Activated naive CD8-positive, alpha-beta T cell treated with anti-CD3 and anti-CD28 coated beads, Interleukin-2, amount 10 ng/mL, durations not matched to agents 7 days and 5 days (primary cell): Measurements from ENCODE around the gene KLHL30. TPM values are rescaled to one million over a fixed set of nuclear protein-coding genes. Genes with fewer than 3 reads are reported as not detected.
A peak's percentile ranks its signal among the peaks of the same experiment; 100 is the strongest.

Experiments
- ATAC-seq: fragments of 150-1000 bp; cut with Tn5 transposase; one replicate; pipeline ENCODE4 v1.10.0; 2021; ENCODE audit warnings: low read depth, moderate library complexity
- POLR2A ChIA-PET: fragments of 350-600 bp; sonication (Branson Sonifier 250); formaldehyde crosslinking; loops from one replicate; lab custom pipeline; 2021; ENCODE audit warnings: antibody characterized with exemption; lab: Charles Lee
- DNase-seq: peaks from one replicate; pipeline ENCODE4 v3.0.0; 2021
- H3K27ac Mint-ChIP-seq: one replicate; pipeline ENCODE4 v1.8.0; 2022; ENCODE audit warnings: mild to moderate bottlenecking, mixed read lengths
- H3K27me3 Mint-ChIP-seq: one replicate; pipeline ENCODE4 v1.8.0; 2022; ENCODE audit warnings: mild to moderate bottlenecking, moderate library complexity, mixed read lengths
- H3K36me3 Mint-ChIP-seq: one replicate; pipeline ENCODE4 v1.8.0; 2021; ENCODE audit warnings: mild to moderate bottlenecking, mixed read lengths
- H3K4me1 Mint-ChIP-seq: one replicate; pipeline ENCODE4 v1.8.0; 2021; ENCODE audit warnings: mixed read lengths
- H3K4me3 Mint-ChIP-seq: one replicate; pipeline ENCODE4 v1.8.0; 2022; ENCODE audit warnings: mild to moderate bottlenecking, moderate library complexity, mixed read lengths
- H3K9me3 Mint-ChIP-seq: one replicate; pipeline ENCODE4 v1.8.0; 2021; ENCODE audit warnings: mixed read lengths
- total RNA-seq, 2 experiments: library from RNA; stranded (reverse); gene quantifications; one replicate each; pipeline ENCODE4 v1.2.3, GENCODE V29; 2021

KLHL30 gene
- total RNA-seq, 2 experiments from 2014 or later = not detected

- ATAC-seq (peak; percentile 43), DNase-seq (peak; percentile 72)
- H3K27ac Mint-ChIP-seq = no peak overlapping the region
- POLR2A ChIA-PET = interaction anchor here (1.4 kb wide), 1 partner anchor 171 kb away, joined by 4 read pairs; no protein-coding TSS in a partner anchor
- H3K4me3 Mint-ChIP-seq = no peak overlapping the region
- no peaks in the 10 kb centered on the region for H3K27me3 Mint-ChIP-seq
- no peaks in the 10 kb centered on the region for H3K36me3 Mint-ChIP-seq
- H3K4me1 Mint-ChIP-seq = peaks cover 2% of the 10 kb centered on the region
- H3K9me3 Mint-ChIP-seq = no peaks in the 10 kb centered on the region
Observed at GRCh38 chr2:238139196-238140039, 950 bp downstream of the KLHL30 start.

GRCh38 chr2:238140040-238140439 lies 1.6 kb downstream of the KLHL30 start:
- Mint-ChIP-seq H3K36me3 (no peaks in the 10 kb centered on the region), H3K27me3 (no peaks in the 10 kb centered on the region), H3K4me1 (peaks cover 2% of the 10 kb centered on the region), H3K4me3 (no peak overlapping the region), H3K9me3 (no peaks in the 10 kb centered on the region), H3K27ac (no peak overlapping the region)
- no peak for DNase-seq
- no peak for ATAC-seq
- POLR2A ChIA-PET = interaction anchor here (1.4 kb wide), 1 partner anchor 172 kb away, joined by 4 read pairs; no protein-coding TSS in a partner anchor

- POLR2A ChIA-PET = no interaction called here
- no peak for ATAC-seq
- Mint-ChIP-seq H3K36me3 (no peaks in the 10 kb centered on the region), H3K4me1 (peaks cover 2% of the 10 kb centered on the region), H3K9me3 (no peaks in the 10 kb centered on the region), H3K27ac (no peak overlapping the region), H3K4me3 (no peak overlapping the region), H3K27me3 (no peaks in the 10 kb centered on the region)
- no peak for DNase-seq
Observed at GRCh38 chr2:238140721-238141540, 2.5 kb downstream of the KLHL30 start.

- Mint-ChIP-seq H3K27me3 (no peaks in the 10 kb centered on the region), H3K4me3 (no peak overlapping the region), H3K36me3 (no peaks in the 10 kb centered on the region), H3K4me1 (peaks cover 2% of the 10 kb centered on the region), H3K27ac (peak overlapping the region; percentile 70), H3K9me3 (no peaks in the 10 kb centered on the region)
- ATAC-seq (no peak), DNase-seq (no peak)
- POLR2A ChIA-PET = no interaction called here
Observed at GRCh38 chr2:238141541-238142318, 3.3 kb downstream of the KLHL30 start.

GRCh38 chr2:238142382-238143205 lies 4.1 kb downstream of the KLHL30 start:
- no peak for DNase-seq
- ATAC-seq = no peak
- Mint-ChIP-seq H3K4me3 (no peak overlapping the region), H3K27me3 (no peaks in the 10 kb centered on the region), H3K27ac (no peak overlapping the region), H3K4me1 (peaks cover 2% of the 10 kb centered on the region), H3K9me3 (no peaks in the 10 kb centered on the region), H3K36me3 (no peaks in the 10 kb centered on the region)
- POLR2A ChIA-PET = no interaction called here

GRCh38 chr2:238143239-238143951 lies 4.9 kb downstream of the KLHL30 start:
- DNase-seq (no peak), ATAC-seq (no peak)
- Mint-ChIP-seq H3K27ac (no peak overlapping the region), H3K4me3 (no peak overlapping the region), H3K36me3 (no peaks in the 10 kb centered on the region), H3K27me3 (no peaks in the 10 kb centered on the region), H3K9me3 (no peaks in the 10 kb centered on the region), H3K4me1 (peaks cover 2% of the 10 kb centered on the region)
- POLR2A ChIA-PET = no interaction called here

GRCh38 chr2:238144262-238144661 lies 5.8 kb downstream of the KLHL30 start:
- Mint-ChIP-seq H3K9me3 (no peaks in the 10 kb centered on the region), H3K27me3 (no peaks in the 10 kb centered on the region), H3K27ac (no peak overlapping the region), H3K4me1 (peaks cover 2% of the 10 kb centered on the region), H3K4me3 (no peak overlapping the region), H3K36me3 (no peaks in the 10 kb centered on the region)
- DNase-seq (no peak), ATAC-seq (no peak)
- POLR2A ChIA-PET = no interaction called here

- no peak for DNase-seq
- POLR2A ChIA-PET = no interaction called here
- ATAC-seq = no peak
Observed at GRCh38 chr2:238145046-238145445, 6.6 kb downstream of the KLHL30 start.

GRCh38 chr2:238145851-238146250 lies 7.4 kb downstream of the KLHL30 start:
- no peaks in the 10 kb centered on the region for H3K36me3 Mint-ChIP-seq
- ATAC-seq = no peak
- POLR2A ChIA-PET = no interaction called here

More at GRCh38 chr2:238145046-238145445, 6.6 kb downstream of the KLHL30 start:
- peaks cover 2% of the 10 kb centered on the region for H3K4me1 Mint-ChIP-seq
- no peaks in the 10 kb centered on the region for H3K36me3 Mint-ChIP-seq
- H3K4me3 Mint-ChIP-seq = no peak overlapping the region
- no peaks in the 10 kb centered on the region for H3K9me3 Mint-ChIP-seq
- no peak overlapping the region for H3K27ac Mint-ChIP-seq
- H3K27me3 Mint-ChIP-seq = no peaks in the 10 kb centered on the region

GRCh38 chr2:238146884-238147544 lies 8.5 kb downstream of the KLHL30 start:
- no peak overlapping the region for H3K4me3 Mint-ChIP-seq
- DNase-seq = no peak
- H3K27ac Mint-ChIP-seq = no peak overlapping the region
- no peaks in the 10 kb centered on the region for H3K27me3 Mint-ChIP-seq
- H3K9me3 Mint-ChIP-seq = no peaks in the 10 kb centered on the region
- POLR2A ChIA-PET = no interaction called here
- no peaks in the 10 kb centered on the region for H3K36me3 Mint-ChIP-seq
- H3K4me1 Mint-ChIP-seq = no peaks in the 10 kb centered on the region
- ATAC-seq = no peak

More at GRCh38 chr2:238145851-238146250, 7.4 kb downstream of the KLHL30 start:
- Mint-ChIP-seq H3K27ac (no peak overlapping the region), H3K9me3 (no peaks in the 10 kb centered on the region), H3K4me3 (no peak overlapping the region), H3K4me1 (peaks cover 2% of the 10 kb centered on the region), H3K27me3 (no peaks in the 10 kb centered on the region)
- DNase-seq = no peak

GRCh38 chr2:238148981-238149380 lies 10.5 kb downstream of the KLHL30 start:
- no peak overlapping the region for H3K4me3 Mint-ChIP-seq
- H3K4me1 Mint-ChIP-seq = no peaks in the 10 kb centered on the region
- H3K9me3 Mint-ChIP-seq = peaks cover under 1% of the 10 kb centered on the region
- POLR2A ChIA-PET = no interaction called here
- H3K36me3 Mint-ChIP-seq = no peaks in the 10 kb centered on the region
- no peak for ATAC-seq
- no peak overlapping the region for H3K27ac Mint-ChIP-seq
- no peak for DNase-seq
- H3K27me3 Mint-ChIP-seq = no peaks in the 10 kb centered on the region
